GM23338 (cell line): ENCODE results near the gene VASN.

Source experiments
- CTCF ChIP-seq, 2 experiments: fragments of 200-600 bp in 1 of 2; sonication (generic) in 1 of 2; conservative IDR thresholded peaks; 2 replicates each; pipeline versions ENCODE4 v1.5.1 to v1.6.1; 2016 to 2017; ENCODE audit warnings: antibody characterized with exemption in 2 of 2, low read depth in 2 of 2, mild to moderate bottlenecking in 2 of 2, moderate library complexity in 1 of 2
- EZH2 ChIP-seq: fragments of 200-600 bp; sonication (generic); IDR thresholded peaks from one replicate; pipeline ENCODE4 v1.8.0; 2017; ENCODE audit warnings: antibody characterized with exemption, mild to moderate bottlenecking, low read depth; ENCODE audit not compliant: unreplicated experiment

GRCh38 chr16:4330277-4330874, 41.3 kb upstream of the VASN start:
- TF ChIP-seq EZH2 (no peak), CTCF (conservative IDR thresholded peaks at IDR 0.05; ENCODE audit: low read depth in 2 of 2) (peak; percentile 91 to 96)
